Naive thymus-derived CD4-positive, alpha-beta T cell (primary cell): ENCODE measurements around the gene DCLRE1A. TPM values are rescaled to one million over a fixed set of nuclear protein-coding genes. Genes with fewer than 3 reads are reported as not detected.
A peak's percentile ranks its signal among the peaks of the same experiment; 100 is the strongest.

Experiments used
- ATAC-seq: fragments of 150-1000 bp; cut with Tn5 transposase; 2 replicates; pipeline ENCODE4 v1.10.0; 2021; ENCODE audit warnings: mild to moderate bottlenecking, moderate library complexity
- CTCF ChIA-PET: fragments of 350-600 bp; sonication (Branson Sonifier 250); formaldehyde crosslinking; loops from one replicate; lab custom pipeline; 2021; ENCODE audit warnings: antibody characterized with exemption; lab: Charles Lee
- POLR2A ChIA-PET: fragments of 350-600 bp; sonication (Branson Sonifier 250); formaldehyde crosslinking; loops from one replicate; lab custom pipeline; 2021; ENCODE audit warnings: antibody characterized with exemption, inconsistent platforms; lab: Charles Lee
- DNase-seq, 9 donors: peaks; one replicate each; pipeline versions ENCODE4 v3.0.0 to v3.0.0-alpha.2; 2020 to 2022; ENCODE audit warnings: mixed read lengths in 1 of 9
- H3K27ac ChIP-seq: one replicate; pipeline ENCODE4 v1.7.0; 2013; ENCODE audit warnings: mild to moderate bottlenecking, low read depth, low read length, moderate library complexity
- H3K27me3 ChIP-seq, 2 donors: one replicate each; pipeline ENCODE4 v1.7.0; 2013; ENCODE audit warnings: low read length in 2 of 2, mild to moderate bottlenecking in 2 of 2, moderate library complexity in 2 of 2; ENCODE audit not compliant: control insufficient read depth in 2 of 2, insufficient read depth in 2 of 2
- H3K36me3 ChIP-seq, 3 experiments: 1 replicate in 2 of 3; 2 replicates in 1 of 3; pipeline ENCODE4 v1.7.0; 2013; ENCODE audit warnings: low read length in 3 of 3, mild to moderate bottlenecking in 3 of 3, moderate library complexity in 1 of 3; ENCODE audit not compliant: insufficient read depth in 3 of 3, control insufficient read depth in 2 of 3
- H3K4me1 ChIP-seq, 2 donors: one replicate each; pipeline ENCODE4 v1.7.0; 2013; ENCODE audit warnings: low read length in 2 of 2, mild to moderate bottlenecking in 2 of 2, moderate library complexity in 1 of 2; ENCODE audit not compliant: control insufficient read depth in 2 of 2, insufficient read depth in 2 of 2
- H3K4me3 ChIP-seq: 2 replicates; pipeline ENCODE4 v1.7.0; 2013; ENCODE audit warnings: mild to moderate bottlenecking, low read length
- H3K9me3 ChIP-seq, 3 experiments: 1 replicate in 2 of 3; 2 replicates in 1 of 3; pipeline ENCODE4 v1.7.0; 2013; ENCODE audit warnings: low read length in 3 of 3; ENCODE audit not compliant: control insufficient read depth in 2 of 3
- H3K27ac Mint-ChIP-seq, 9 donors: one replicate each; pipeline ENCODE4 v1.8.0; 2020 to 2022; ENCODE audit warnings: mixed read lengths in 9 of 9, mild to moderate bottlenecking in 8 of 9, moderate library complexity in 5 of 9, inconsistent platforms in 2 of 9
- H3K27me3 Mint-ChIP-seq, 5 donors: one replicate each; pipeline ENCODE4 v1.8.0; 2021 to 2022; ENCODE audit warnings: mixed read lengths in 5 of 5, mild to moderate bottlenecking in 1 of 5
- H3K36me3 Mint-ChIP-seq, 5 donors: one replicate each; pipeline ENCODE4 v1.8.0; 2020 to 2022; ENCODE audit warnings: mixed read lengths in 5 of 5, mild to moderate bottlenecking in 3 of 5, inconsistent platforms in 1 of 5
- H3K4me1 Mint-ChIP-seq, 7 donors: one replicate each; pipeline ENCODE4 v1.8.0; 2020 to 2022; ENCODE audit warnings: mixed read lengths in 7 of 7, mild to moderate bottlenecking in 3 of 7, inconsistent platforms in 1 of 7
- H3K4me3 Mint-ChIP-seq, 10 donors: one replicate each; pipeline ENCODE4 v1.8.0; 2020 to 2022; ENCODE audit warnings: mild to moderate bottlenecking in 10 of 10, mixed read lengths in 10 of 10, moderate library complexity in 6 of 10, inconsistent platforms in 2 of 10
- H3K9me3 Mint-ChIP-seq, 11 donors: one replicate each; pipeline ENCODE4 v1.8.0; 2020 to 2022; ENCODE audit warnings: mixed read lengths in 11 of 11, mild to moderate bottlenecking in 4 of 11, inconsistent platforms in 1 of 11, moderate library complexity in 1 of 11
- intact Hi-C, 2 donors: fragments of 100-400 bp; cut with micrococcal nuclease; formaldehyde crosslinking; loops; one replicate each; pipeline ENCODE4 v1.15.1; 2023
- polyA plus RNA-seq, 2 donors: library from polyadenylated mRNA; unstranded; fragments of 300-500 nt; fragmentation: Illumina TruSeq; gene quantifications; one replicate each; pipeline ENCODE4 v1.2.3, GENCODE V29; 2021
- total RNA-seq, 6 experiments: library from RNA in 5 of 6; stranded (reverse) in 5 of 6; gene quantifications; 1 replicate in 5 of 6; 2 replicates in 1 of 6; pipeline ENCODE4 v1.2.3 and lab custom pipeline; 2021 to 2026

DCLRE1A gene
- total and polyA plus RNA-seq, 7 experiments from 2014 or later, result 1.5 to 12.9 (median 3.8) TPM

DNA sequence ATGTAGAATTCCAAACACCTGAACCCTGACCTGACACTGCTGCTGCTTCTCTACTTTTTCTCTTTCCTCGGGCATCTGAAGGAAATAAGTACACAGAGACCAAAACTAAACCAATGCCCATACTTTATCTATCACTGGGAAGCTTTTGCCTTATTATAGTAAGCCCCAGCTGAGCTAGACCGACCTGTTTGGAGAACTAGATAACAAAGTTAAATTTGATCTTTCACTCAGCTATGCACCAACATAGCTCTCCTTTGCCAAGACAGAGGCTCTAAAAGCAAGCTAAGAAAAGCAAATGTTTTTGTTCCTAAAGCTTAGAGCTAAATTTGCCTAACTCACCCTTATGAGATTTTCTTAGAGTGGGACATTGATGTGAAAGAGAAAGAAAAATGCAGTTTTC lies 39.7 kb upstream of the DCLRE1A start:
- Histone ChIP-seq H3K4me3 (no peak overlapping the region), H3K27ac (no peak overlapping the region), H3K4me1 (no peaks in the 10 kb centered on the region), H3K36me3 (peaks cover 0 to 6% (median 0%) of the 10 kb centered on the region in 3 experiments), H3K9me3 (no peaks in the 10 kb centered on the region), H3K27me3 (no peaks in the 10 kb centered on the region)
- intact Hi-C loops, result no loop called here
- DNase-seq (no peak), ATAC-seq (no peak)
- ChIA-PET POLR2A (no interaction called here), CTCF (no interaction called here)
- peaks cover 0 to 6% (median 1%) of the 10 kb centered on the region in 11 donors for H3K9me3 Mint-ChIP-seq
- H3K27ac Mint-ChIP-seq, result no peak overlapping the region
- H3K4me1 Mint-ChIP-seq, result peaks cover 0 to 8% (median 0%) of the 10 kb centered on the region in 7 donors
- no peaks in the 10 kb centered on the region for H3K27me3 Mint-ChIP-seq
- peaks cover 4 to 40% (median 24%) of the 10 kb centered on the region in 5 donors for H3K36me3 Mint-ChIP-seq
- H3K4me3 Mint-ChIP-seq, result no peak overlapping the region

DNA sequence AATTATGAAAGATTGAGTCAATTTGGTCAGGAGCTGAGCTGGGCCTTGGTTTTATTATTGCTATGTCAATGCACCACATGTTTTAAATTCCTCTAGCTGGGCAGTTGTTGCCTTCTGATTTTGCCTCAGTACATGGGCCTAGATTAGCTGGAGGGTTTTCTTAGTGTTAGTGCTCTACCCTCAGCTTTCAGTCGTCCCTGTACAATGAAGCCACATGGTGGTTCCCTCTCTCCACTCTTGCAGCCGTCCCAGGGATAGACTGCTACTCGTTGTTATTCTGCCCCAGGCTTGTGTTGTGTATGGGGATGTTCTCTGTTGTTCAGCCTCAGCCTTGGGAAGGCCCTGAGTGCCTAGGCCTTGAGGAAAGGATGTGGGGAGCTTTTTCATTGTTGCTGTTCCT lies 37.6 kb upstream of the DCLRE1A start:
- ATAC-seq, result no peak
- H3K4me3 Mint-ChIP-seq, result no peak overlapping the region

DNA sequence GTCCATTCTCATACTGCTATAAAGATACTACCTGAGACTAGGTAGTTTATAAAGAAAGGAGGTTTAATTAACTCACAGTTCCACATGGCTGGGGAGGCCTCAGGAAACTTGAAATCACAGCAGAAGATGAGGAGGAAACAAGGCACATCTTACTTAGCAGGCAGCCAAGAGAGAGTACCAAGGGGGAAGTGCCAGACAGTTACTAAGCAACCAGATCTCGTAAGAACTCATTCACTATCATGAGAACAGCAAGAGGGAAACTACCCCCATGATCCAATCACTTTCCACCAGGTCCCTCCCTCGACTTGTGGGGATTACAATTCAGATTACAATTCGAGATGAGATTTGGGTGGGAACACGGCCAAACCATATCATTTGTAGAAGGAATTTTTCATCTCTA lies 36.9 kb upstream of the DCLRE1A start:
- peaks cover 11 to 56% (median 44%) of the 10 kb centered on the region in 5 donors for H3K36me3 Mint-ChIP-seq
- no peaks in the 10 kb centered on the region for H3K27me3 ChIP-seq
- H3K27ac Mint-ChIP-seq, result no peak overlapping the region
- intact Hi-C loops, result no loop called here
- DNase-seq (no peak), ATAC-seq (no peak)
- ChIA-PET CTCF (no interaction called here), POLR2A (no interaction called here)
- H3K4me1 ChIP-seq, result no peaks in the 10 kb centered on the region
- H3K4me3 Mint-ChIP-seq, result no peak overlapping the region
- no peak overlapping the region for H3K27ac ChIP-seq
- H3K4me1 Mint-ChIP-seq, result peaks cover 0 to 8% (median 0%) of the 10 kb centered on the region in 7 donors
- peaks cover 0 to 6% (median 1%) of the 10 kb centered on the region in 11 donors for H3K9me3 Mint-ChIP-seq
- no peaks in the 10 kb centered on the region for H3K9me3 ChIP-seq
- H3K27me3 Mint-ChIP-seq, result no peaks in the 10 kb centered on the region
- no peak overlapping the region for H3K4me3 ChIP-seq
- H3K36me3 ChIP-seq, result peaks cover 0 to under 1% (median 0%) of the 10 kb centered on the region in 3 experiments

More for the DNA sequence above, 37.6 kb upstream of the DCLRE1A start:
- no peaks in the 10 kb centered on the region for H3K4me1 ChIP-seq
- H3K9me3 Mint-ChIP-seq, result peaks cover 0 to 6% (median 1%) of the 10 kb centered on the region in 11 donors
- peaks cover 0 to 8% (median 0%) of the 10 kb centered on the region in 7 donors for H3K4me1 Mint-ChIP-seq
- no peaks in the 10 kb centered on the region for H3K27me3 ChIP-seq
- no peak overlapping the region for H3K4me3 ChIP-seq
- H3K27me3 Mint-ChIP-seq, result no peaks in the 10 kb centered on the region
- H3K36me3 ChIP-seq, result no peaks in the 10 kb centered on the region
- peak in 1 of 9 donors; percentile 5 for DNase-seq
- POLR2A ChIA-PET, result no interaction called here
- CTCF ChIA-PET, result no interaction called here
- H3K27ac Mint-ChIP-seq, result no peak overlapping the region
- intact Hi-C loops, result no loop called here
- H3K9me3 ChIP-seq, result no peaks in the 10 kb centered on the region
- H3K27ac ChIP-seq, result no peak overlapping the region
- H3K36me3 Mint-ChIP-seq, result peaks cover 10 to 49% (median 37%) of the 10 kb centered on the region in 5 donors

DNA sequence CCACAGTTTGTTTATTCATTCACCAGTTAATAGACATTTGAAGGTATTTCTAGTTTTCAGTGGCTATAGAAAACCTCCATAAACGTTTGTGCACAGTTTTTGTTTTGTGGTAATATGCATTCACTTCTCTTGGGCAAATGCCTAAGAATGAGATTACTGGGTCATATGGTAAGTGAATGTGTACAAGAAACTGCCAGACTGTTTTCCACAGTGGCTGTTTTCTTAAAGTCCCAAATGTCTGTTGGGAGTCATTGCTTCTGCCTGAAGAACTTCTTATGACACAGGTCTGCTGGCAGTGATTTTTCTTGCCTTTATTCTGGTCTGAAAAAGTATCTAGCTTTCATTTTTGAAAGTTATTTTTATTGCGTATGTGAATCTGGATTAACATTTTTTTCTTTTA lies 36.0 kb upstream of the DCLRE1A start:
- DNase-seq, result no peak
- no peaks in the 10 kb centered on the region for H3K27me3 ChIP-seq
- H3K9me3 ChIP-seq, result no peaks in the 10 kb centered on the region
- Mint-ChIP-seq H3K9me3 (no peaks in the 10 kb centered on the region), H3K27ac (no peak overlapping the region), H3K4me1 (peaks cover 0 to 8% (median 0%) of the 10 kb centered on the region in 7 donors), H3K27me3 (no peaks in the 10 kb centered on the region), H3K36me3 (peaks cover 11 to 56% (median 46%) of the 10 kb centered on the region in 5 donors), H3K4me3 (no peak overlapping the region)
- H3K27ac ChIP-seq, result no peak overlapping the region
- CTCF ChIA-PET, result no interaction called here
- POLR2A ChIA-PET, result no interaction called here
- ATAC-seq, result no peak
- H3K36me3 ChIP-seq, result peaks cover 0 to 9% (median 0%) of the 10 kb centered on the region in 3 experiments
- H3K4me1 ChIP-seq, result no peaks in the 10 kb centered on the region
- H3K4me3 ChIP-seq, result no peak overlapping the region
- intact Hi-C loops, result no loop called here

DNA sequence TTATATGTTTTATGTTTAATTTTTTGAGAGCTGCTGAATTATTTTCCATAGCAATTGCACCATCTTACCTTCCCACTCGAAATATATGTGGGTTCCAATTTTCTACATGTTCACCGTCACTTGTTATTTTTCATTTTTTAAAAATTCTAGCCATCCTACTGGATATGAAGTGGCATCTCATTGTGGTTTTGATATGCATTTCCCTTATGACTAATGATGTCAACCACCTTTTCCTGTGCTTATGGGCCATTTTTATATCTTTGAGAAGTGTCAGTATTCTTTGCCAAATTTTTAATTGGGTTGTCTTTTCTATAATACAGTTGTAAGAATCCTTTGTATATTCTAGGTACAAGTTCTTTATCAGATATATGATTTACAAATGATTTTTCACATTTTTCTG lies 28.4 kb upstream of the DCLRE1A start:
- H3K36me3 Mint-ChIP-seq, result peaks cover 11 to 72% (median 49%) of the 10 kb centered on the region in 5 donors
- intact Hi-C loops, result no loop called here

DNA sequence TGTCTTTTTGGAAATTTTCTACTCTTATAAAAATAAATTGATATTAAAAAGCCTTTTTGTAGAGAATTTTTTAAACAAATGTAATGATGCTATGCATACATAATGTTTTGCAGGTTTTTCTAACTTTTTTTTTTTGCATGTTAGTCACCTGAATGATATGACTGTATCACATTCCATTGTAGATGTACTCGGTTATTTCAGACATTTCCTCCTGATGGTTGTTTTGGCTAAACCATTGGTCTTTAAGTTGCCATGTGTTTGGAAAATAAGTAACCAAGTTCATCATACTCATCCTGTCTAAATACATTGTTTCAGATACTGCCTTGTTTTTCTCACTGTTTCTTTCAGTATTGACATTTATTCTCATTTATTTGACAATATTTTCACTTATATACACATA lies 26.4 kb upstream of the DCLRE1A start:
- H3K4me3 Mint-ChIP-seq, result no peak overlapping the region
- CTCF ChIA-PET, result no interaction called here
- H3K9me3 ChIP-seq, result no peaks in the 10 kb centered on the region
- H3K4me1 Mint-ChIP-seq, result peaks cover 2 to 17% (median 10%) of the 10 kb centered on the region in 7 donors
- ATAC-seq, result no peak
- H3K27ac ChIP-seq, result no peak overlapping the region
- H3K27me3 ChIP-seq, result no peaks in the 10 kb centered on the region
- peaks cover 0 to 5% (median 3%) of the 10 kb centered on the region in 3 experiments for H3K36me3 ChIP-seq
- intact Hi-C loops, result no loop called here
- no peak overlapping the region for H3K27ac Mint-ChIP-seq
- H3K27me3 Mint-ChIP-seq, result no peaks in the 10 kb centered on the region
- no peak for DNase-seq
- no peaks in the 10 kb centered on the region for H3K9me3 Mint-ChIP-seq
- peaks cover 3 to 55% (median 36%) of the 10 kb centered on the region in 5 donors for H3K36me3 Mint-ChIP-seq
- no peak overlapping the region for H3K4me3 ChIP-seq
- POLR2A ChIA-PET, result no interaction called here
- H3K4me1 ChIP-seq, result no peaks in the 10 kb centered on the region

More for the DNA sequence above, 28.4 kb upstream of the DCLRE1A start:
- Histone ChIP-seq H3K36me3 (peaks cover 0 to 11% (median 3%) of the 10 kb centered on the region in 3 experiments), H3K9me3 (no peaks in the 10 kb centered on the region), H3K27ac (no peak overlapping the region), H3K4me1 (no peaks in the 10 kb centered on the region), H3K27me3 (no peaks in the 10 kb centered on the region), H3K4me3 (no peak overlapping the region)
- no peak overlapping the region for H3K4me3 Mint-ChIP-seq
- H3K9me3 Mint-ChIP-seq, result no peaks in the 10 kb centered on the region
- CTCF ChIA-PET, result no interaction called here
- POLR2A ChIA-PET, result no interaction called here
- H3K27ac Mint-ChIP-seq, result no peak overlapping the region
- DNase-seq, result no peak
- H3K27me3 Mint-ChIP-seq, result no peaks in the 10 kb centered on the region
- H3K4me1 Mint-ChIP-seq, result peaks cover 0 to 17% (median 4%) of the 10 kb centered on the region in 7 donors
- no peak for ATAC-seq

DNA sequence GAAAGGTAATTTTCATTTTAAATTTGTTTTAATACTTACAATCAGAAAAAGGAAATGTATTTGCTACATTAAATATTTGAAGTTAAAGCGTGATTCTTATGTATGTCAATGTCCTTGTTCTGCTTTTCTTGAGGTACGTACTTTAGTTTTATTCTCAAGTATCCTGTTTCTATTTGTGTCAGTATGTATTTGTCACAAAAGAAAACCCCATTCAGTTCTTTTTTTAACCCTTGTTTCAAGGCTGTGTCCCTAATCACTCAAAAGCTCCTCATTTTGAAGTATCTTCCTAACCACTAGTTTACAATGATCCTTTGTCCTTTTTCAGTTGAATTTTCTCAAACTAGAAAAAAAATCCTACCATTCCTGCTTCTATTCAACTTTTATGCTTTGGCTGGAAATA lies 25.8 kb upstream of the DCLRE1A start:
- H3K4me3 ChIP-seq, result no peak overlapping the region
- DNase-seq, result no peak
- no peaks in the 10 kb centered on the region for H3K4me1 ChIP-seq
- Mint-ChIP-seq H3K4me3 (no peak overlapping the region), H3K27me3 (no peaks in the 10 kb centered on the region), H3K36me3 (peaks cover 3 to 55% (median 34%) of the 10 kb centered on the region in 5 donors), H3K27ac (no peak overlapping the region), H3K9me3 (no peaks in the 10 kb centered on the region), H3K4me1 (peaks cover 2 to 17% (median 15%) of the 10 kb centered on the region in 7 donors)
- intact Hi-C loops, result no loop called here
- no peak for ATAC-seq
- ChIA-PET CTCF (no interaction called here), POLR2A (no interaction called here)
- peaks cover 0 to 3% (median 0%) of the 10 kb centered on the region in 3 experiments for H3K36me3 ChIP-seq
- no peaks in the 10 kb centered on the region for H3K9me3 ChIP-seq
- H3K27me3 ChIP-seq, result no peaks in the 10 kb centered on the region
- no peak overlapping the region for H3K27ac ChIP-seq
